ENCODE data around the gene TEDC1.

TEDC1 gene

GRCh38 chr14:105525326-105525725 lies 34.3 kb downstream of the TEDC1 start:
- Histone ChIP-seq H4K5ac (ENCODE audit: low read length) (no peak overlapping the region), H3K4me3 (ENCODE audit: low read length) (no peak overlapping the region), H3K18ac (ENCODE audit: low read length) (no peak overlapping the region), H2BK5ac (ENCODE audit: low read length) (no peak overlapping the region), H3K27me3 (ENCODE audit: insufficient read depth, low read length, poor library complexity) (peaks cover 3% of the 10 kb centered on the region), H2AK5ac (ENCODE audit: low read length) (no peak overlapping the region), H2BK15ac (replicated peaks; ENCODE audit: low read depth) (no peak overlapping the region), H2BK120ac (ENCODE audit: low read depth, low read length) (no peak overlapping the region), H3K79me2 (ENCODE audit: control insufficient read depth, insufficient read depth, low read length) (no peaks in the 10 kb centered on the region), H3K36me3 (ENCODE audit: control insufficient read depth, insufficient read depth, low read length) (no peaks in the 10 kb centered on the region), H3K27ac (ENCODE audit: low read depth, low read length) (no peak overlapping the region), H3K23ac (ENCODE audit: low read length) (no peak overlapping the region), H4K8ac (ENCODE audit: low read depth, low read length) (no peak overlapping the region), H3K4ac (ENCODE audit: low read depth, low read length) (no peak overlapping the region), H3K79me1 (ENCODE audit: low read length) (no peaks in the 10 kb centered on the region), H3K4me2 (ENCODE audit: low read length) (no peak overlapping the region), H3K9ac (ENCODE audit: low read length) (no peak overlapping the region), H3K56ac (ENCODE audit: low read length) (no peak overlapping the region), H3K4me1 (ENCODE audit: control insufficient read depth, low read depth, low read length) (no peaks in the 10 kb centered on the region)
- WGBS (ENCODE audit: extremely low coverage, insufficient coverage, low lambda C conversion rate), result no CpG with 5 or more reads among the region's 9 CpGs
- no peak for DNase-seq

- Histone ChIP-seq H2BK5ac (ENCODE audit: low read length) (no peak within 1 kb of the TSS), H3K4me3 (ENCODE audit: low read length) (no peak within 1 kb of the TSS), H3K56ac (ENCODE audit: low read length) (no peak within 1 kb of the TSS), H4K8ac (ENCODE audit: low read depth, low read length) (no peak within 1 kb of the TSS), H2BK15ac (replicated peaks; ENCODE audit: low read depth) (no peak within 1 kb of the TSS), H3K18ac (ENCODE audit: low read length) (no peak within 1 kb of the TSS), H2AK5ac (ENCODE audit: low read length) (no peak within 1 kb of the TSS), H3K27me3 (ENCODE audit: insufficient read depth, low read length, poor library complexity) (peaks cover 3% of the 10 kb centered on the region), H4K5ac (ENCODE audit: low read length) (no peak within 1 kb of the TSS), H3K79me2 (ENCODE audit: control insufficient read depth, insufficient read depth, low read length) (no peaks in the 10 kb centered on the region), H3K79me1 (ENCODE audit: low read length) (no peaks in the 10 kb centered on the region), H3K4me1 (ENCODE audit: control insufficient read depth, low read depth, low read length) (no peaks in the 10 kb centered on the region), H3K4ac (ENCODE audit: low read depth, low read length) (no peak within 1 kb of the TSS), H3K27ac (ENCODE audit: low read depth, low read length) (no peak within 1 kb of the TSS), H3K9ac (ENCODE audit: low read length) (no peak within 1 kb of the TSS), H2BK120ac (ENCODE audit: low read depth, low read length) (no peak within 1 kb of the TSS), H3K23ac (ENCODE audit: low read length) (no peak within 1 kb of the TSS), H3K4me2 (ENCODE audit: low read length) (peak within 1 kb of the TSS; percentile 22), H3K36me3 (ENCODE audit: control insufficient read depth, insufficient read depth, low read length) (no peaks in the 10 kb centered on the region)
- WGBS (ENCODE audit: extremely low coverage, insufficient coverage, low lambda C conversion rate), result no CpG with 5 or more reads among the region's 88 CpGs
- peak; percentile 32 for DNase-seq
These were observed 35.1 kb downstream of the TEDC1 start, which contains the start of gene TMEM121 for GRCh38 chr14:105525861-105526775. Gene TMEM121, plus strand, starts transcription at chr14:105526583. Its CDS starts 2,252 bp downstream, at chr14:105528835.

GRCh38 chr14:105526776-105527380 lies 35.8 kb downstream of the TEDC1 start:
- Histone ChIP-seq H3K9ac (ENCODE audit: low read length) (no peak overlapping the region), H3K4me3 (ENCODE audit: low read length) (no peak overlapping the region), H4K8ac (ENCODE audit: low read depth, low read length) (no peak overlapping the region), H3K23ac (ENCODE audit: low read length) (no peak overlapping the region), H2BK5ac (ENCODE audit: low read length) (no peak overlapping the region), H2BK120ac (ENCODE audit: low read depth, low read length) (no peak overlapping the region), H3K4ac (ENCODE audit: low read depth, low read length) (no peak overlapping the region), H3K36me3 (ENCODE audit: control insufficient read depth, insufficient read depth, low read length) (no peaks in the 10 kb centered on the region), H3K79me1 (ENCODE audit: low read length) (no peaks in the 10 kb centered on the region), H3K27ac (ENCODE audit: low read depth, low read length) (no peak overlapping the region), H3K18ac (ENCODE audit: low read length) (no peak overlapping the region), H2BK15ac (replicated peaks; ENCODE audit: low read depth) (no peak overlapping the region), H3K27me3 (ENCODE audit: insufficient read depth, low read length, poor library complexity) (peaks cover 3% of the 10 kb centered on the region), H4K5ac (ENCODE audit: low read length) (no peak overlapping the region), H3K4me2 (ENCODE audit: low read length) (no peak overlapping the region), H2AK5ac (ENCODE audit: low read length) (no peak overlapping the region), H3K79me2 (ENCODE audit: control insufficient read depth, insufficient read depth, low read length) (no peaks in the 10 kb centered on the region), H3K56ac (ENCODE audit: low read length) (no peak overlapping the region), H3K4me1 (ENCODE audit: control insufficient read depth, low read depth, low read length) (no peaks in the 10 kb centered on the region)
- no peak for DNase-seq
- no CpG with 5 or more reads among the region's 48 CpGs for WGBS (ENCODE audit: extremely low coverage, insufficient coverage, low lambda C conversion rate)

GRCh38 chr14:105527381-105527825 lies 36.4 kb downstream of the TEDC1 start:
- H4K8ac ChIP-seq (ENCODE audit: low read depth, low read length), result no peak overlapping the region
- no peaks in the 10 kb centered on the region for H3K36me3 ChIP-seq (ENCODE audit: control insufficient read depth, insufficient read depth, low read length)
- H3K18ac ChIP-seq (ENCODE audit: low read length), result no peak overlapping the region
- H2BK15ac ChIP-seq (replicated peaks; ENCODE audit: low read depth), result no peak overlapping the region
- H4K5ac ChIP-seq (ENCODE audit: low read length), result no peak overlapping the region
- H3K4me1 ChIP-seq (ENCODE audit: control insufficient read depth, low read depth, low read length), result no peaks in the 10 kb centered on the region
- H3K9ac ChIP-seq (ENCODE audit: low read length), result no peak overlapping the region
- H3K4ac ChIP-seq (ENCODE audit: low read depth, low read length), result no peak overlapping the region
- H3K27ac ChIP-seq (ENCODE audit: low read depth, low read length), result no peak overlapping the region
- H2BK120ac ChIP-seq (ENCODE audit: low read depth, low read length), result no peak overlapping the region
- H3K4me2 ChIP-seq (ENCODE audit: low read length), result no peak overlapping the region
- peaks cover 3% of the 10 kb centered on the region for H3K27me3 ChIP-seq (ENCODE audit: insufficient read depth, low read length, poor library complexity)
- H3K56ac ChIP-seq (ENCODE audit: low read length), result no peak overlapping the region
- H3K79me1 ChIP-seq (ENCODE audit: low read length), result no peaks in the 10 kb centered on the region
- WGBS (ENCODE audit: extremely low coverage, insufficient coverage, low lambda C conversion rate), result no CpG with 5 or more reads among the region's 23 CpGs
- no peak overlapping the region for H2AK5ac ChIP-seq (ENCODE audit: low read length)
- no peak overlapping the region for H3K23ac ChIP-seq (ENCODE audit: low read length)
- DNase-seq, result no peak
- H2BK5ac ChIP-seq (ENCODE audit: low read length), result no peak overlapping the region
- no peak overlapping the region for H3K4me3 ChIP-seq (ENCODE audit: low read length)
- no peaks in the 10 kb centered on the region for H3K79me2 ChIP-seq (ENCODE audit: control insufficient read depth, insufficient read depth, low read length)

GRCh38 chr14:105527826-105528585 lies 37.0 kb downstream of the TEDC1 start:
- Histone ChIP-seq H3K4me2 (ENCODE audit: low read length) (no peak overlapping the region), H4K5ac (ENCODE audit: low read length) (no peak overlapping the region), H3K56ac (ENCODE audit: low read length) (peak overlapping the region; percentile 56), H3K27me3 (ENCODE audit: insufficient read depth, low read length, poor library complexity) (peaks cover 3% of the 10 kb centered on the region), H2BK15ac (replicated peaks; ENCODE audit: low read depth) (no peak overlapping the region), H3K79me2 (ENCODE audit: control insufficient read depth, insufficient read depth, low read length) (no peaks in the 10 kb centered on the region), H3K79me1 (ENCODE audit: low read length) (no peaks in the 10 kb centered on the region), H3K4ac (ENCODE audit: low read depth, low read length) (no peak overlapping the region), H2BK5ac (ENCODE audit: low read length) (no peak overlapping the region), H2AK5ac (ENCODE audit: low read length) (no peak overlapping the region), H3K27ac (ENCODE audit: low read depth, low read length) (no peak overlapping the region), H3K18ac (ENCODE audit: low read length) (no peak overlapping the region), H2BK120ac (ENCODE audit: low read depth, low read length) (no peak overlapping the region), H3K4me1 (ENCODE audit: control insufficient read depth, low read depth, low read length) (no peaks in the 10 kb centered on the region), H3K9ac (ENCODE audit: low read length) (peak overlapping the region; percentile 55), H4K8ac (ENCODE audit: low read depth, low read length) (no peak overlapping the region), H3K23ac (ENCODE audit: low read length) (no peak overlapping the region), H3K36me3 (ENCODE audit: control insufficient read depth, insufficient read depth, low read length) (no peaks in the 10 kb centered on the region), H3K4me3 (ENCODE audit: low read length) (no peak overlapping the region)
- DNase-seq, result peak; percentile 49
- WGBS (ENCODE audit: extremely low coverage, insufficient coverage, low lambda C conversion rate), result no CpG with 5 or more reads among the region's 67 CpGs

Data from mesendoderm (in vitro differentiated cells).